ENCODE measurements around the gene ANKS6.

ANKS6 gene

GRCh38 chr9:98808875-98809274 lies 12.5 kb upstream of the ANKS6 start:
- no peak for DNase-seq (ENCODE audit: low read depth)
- H3K4me3 ChIP-seq (ENCODE audit: control insufficient read depth, low read depth, low read length) = no peak overlapping the region
- no peak for TF ChIP-seq CTCF (conservative IDR thresholded peaks at IDR 0.05; ENCODE audit: control insufficient read depth, insufficient read depth, low read depth, low read length)

GRCh38 chr9:98808411-98808815 lies 12.1 kb upstream of the ANKS6 start:
- peak overlapping the region; percentile 61 for H3K4me3 ChIP-seq (ENCODE audit: control insufficient read depth, low read depth, low read length)
- TF ChIP-seq CTCF (conservative IDR thresholded peaks at IDR 0.05; ENCODE audit: control insufficient read depth, insufficient read depth, low read depth, low read length) = no peak
- no peak for DNase-seq (ENCODE audit: low read depth)

DNA sequence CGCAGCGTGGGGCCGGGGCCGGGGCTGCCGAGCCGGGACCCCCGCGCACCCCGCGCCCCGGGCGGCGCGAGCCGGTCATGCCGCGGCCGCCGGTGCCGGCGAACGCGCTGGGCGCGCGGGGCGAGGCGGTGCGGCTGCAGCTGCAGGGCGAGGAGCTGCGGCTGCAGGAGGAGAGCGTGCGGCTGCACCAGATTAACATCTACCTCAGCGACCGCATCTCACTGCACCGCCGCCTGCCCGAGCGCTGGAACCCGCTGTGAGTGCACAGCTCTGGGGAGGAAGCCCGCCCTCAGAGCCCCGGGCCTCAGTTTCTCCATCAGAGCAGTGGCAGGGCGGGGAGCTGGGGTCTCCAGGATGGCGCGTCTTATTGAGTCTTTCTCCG lies 11.4 kb upstream of the ANKS6 start:
- TF ChIP-seq CTCF (conservative IDR thresholded peaks at IDR 0.05; ENCODE audit: control insufficient read depth, insufficient read depth, low read depth, low read length) = no peak
- no peak for DNase-seq (ENCODE audit: low read depth)
- peak overlapping the region; percentile 61 for H3K4me3 ChIP-seq (ENCODE audit: control insufficient read depth, low read depth, low read length)

DNA sequence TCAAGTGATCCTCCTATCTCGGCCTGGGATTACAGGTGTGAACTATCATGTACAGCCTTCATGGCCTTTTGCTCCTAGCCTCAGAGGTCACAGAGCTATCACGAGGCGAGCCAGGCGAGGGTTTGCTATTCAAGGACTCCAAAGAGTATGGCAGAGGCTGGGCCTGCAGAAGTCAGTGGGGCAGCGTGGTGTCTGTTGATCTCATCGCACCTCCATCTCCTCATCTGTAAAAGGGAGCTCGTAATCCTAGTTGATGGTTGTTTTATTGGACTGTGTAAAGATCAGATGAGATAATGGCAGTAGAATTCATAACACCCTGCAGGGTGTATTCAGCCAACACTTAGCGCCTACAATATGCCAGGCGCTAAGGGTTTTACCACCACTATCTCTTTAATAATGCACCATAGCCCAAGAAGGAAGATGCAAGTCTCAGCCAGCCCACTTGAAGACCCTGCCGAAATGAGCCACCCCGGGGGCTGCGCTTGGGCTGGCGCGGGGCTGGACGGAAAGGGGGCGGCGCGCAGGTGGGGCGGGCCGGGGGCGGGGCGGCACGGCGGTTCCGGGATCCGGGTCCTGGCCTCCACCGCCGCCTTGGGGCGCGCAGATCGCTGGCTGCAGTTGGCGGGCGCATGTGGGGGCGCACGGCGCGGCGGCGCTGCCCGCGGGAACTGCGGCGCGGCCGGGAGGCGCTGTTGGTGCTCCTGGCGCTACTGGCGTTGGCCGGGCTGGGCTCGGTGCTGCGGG lies 10.9 kb upstream of the ANKS6 start, which contains the start of gene GALNT12:
TSS of gene GALNT12 (plus strand) at position 601 of the 744 bp plus-strand sequence. CDS start at position 630, 29 bp downstream.
- no peak for DNase-seq (ENCODE audit: low read depth)
- TF ChIP-seq CTCF (conservative IDR thresholded peaks at IDR 0.05; ENCODE audit: control insufficient read depth, insufficient read depth, low read depth, low read length) = no peak
- peak within 1 kb of the TSS; percentile 61 for H3K4me3 ChIP-seq (ENCODE audit: control insufficient read depth, low read depth, low read length)

GRCh38 chr9:98806394-98807035 lies 10.2 kb upstream of the ANKS6 start:
- TF ChIP-seq CTCF (conservative IDR thresholded peaks at IDR 0.05; ENCODE audit: control insufficient read depth, insufficient read depth, low read depth, low read length) = peak; percentile 44
- H3K4me3 ChIP-seq (ENCODE audit: control insufficient read depth, low read depth, low read length) = no peak overlapping the region
- DNase-seq (ENCODE audit: low read depth) = peak; percentile 59

DNA sequence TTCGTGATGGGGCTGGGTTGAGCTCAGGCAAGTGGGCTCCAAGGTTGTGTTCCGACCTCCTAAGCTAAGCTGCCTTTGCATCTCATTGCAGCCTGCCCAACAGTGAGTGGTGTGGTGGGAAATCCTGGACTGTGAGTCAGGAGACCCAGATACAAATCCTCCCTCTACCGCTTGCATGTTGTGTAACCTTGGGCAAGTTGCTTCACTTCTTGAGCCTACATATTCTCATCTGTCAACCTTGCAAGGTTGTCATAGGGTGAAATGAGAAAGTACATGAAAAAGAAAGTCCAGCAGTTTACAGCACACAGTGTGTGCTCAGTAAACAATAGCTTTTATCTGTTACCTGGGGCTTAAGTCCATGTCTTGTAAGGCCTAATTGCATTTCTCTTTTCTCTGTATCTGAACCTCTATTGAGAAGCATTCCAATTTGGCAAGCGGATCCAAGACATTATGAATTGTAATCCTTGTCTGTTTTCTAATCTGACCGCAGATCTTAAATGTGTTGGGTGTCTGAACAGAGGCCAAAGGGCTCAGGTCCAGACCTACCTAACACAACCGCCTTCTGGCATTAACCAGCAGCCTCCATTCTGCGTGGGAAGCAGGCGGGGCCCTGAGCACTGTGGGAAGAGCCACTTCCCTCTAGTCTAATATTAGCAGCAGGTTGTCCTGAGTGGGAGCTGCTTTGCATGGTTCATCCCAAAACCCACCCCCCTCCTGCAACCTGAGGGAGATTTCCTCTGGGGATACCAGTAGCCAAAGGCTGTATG lies 9.3 kb upstream of the ANKS6 start:
- no peak overlapping the region for H3K4me3 ChIP-seq (ENCODE audit: control insufficient read depth, low read depth, low read length)
- TF ChIP-seq CTCF (conservative IDR thresholded peaks at IDR 0.05; ENCODE audit: control insufficient read depth, insufficient read depth, low read depth, low read length) = no peak
- DNase-seq (ENCODE audit: low read depth) = peak; percentile 90
